Lower lobe of right lung (tissue), 2 donors: ENCODE results near the gene MRPS6. TPM values are rescaled to one million over a fixed set of nuclear protein-coding genes. Genes with fewer than 3 reads are reported as not detected.

Source experiments
- ATAC-seq, 2 donors: fragments of 200-7000 bp; cut with Tn5 transposase; one replicate each; pipeline ENCODE4 v1.9.1; 2020 to 2022; ENCODE audit warnings: mild to moderate bottlenecking in 2 of 2, moderate library complexity in 2 of 2
- DNase-seq: peaks from one replicate; pipeline ENCODE4 v3.0.0-alpha.2; 2020
- H3K27ac ChIP-seq: fragments of 200-600 bp; one replicate; pipeline ENCODE4 v1.8.0; 2022
- H3K27me3 ChIP-seq: fragments of 200-600 bp; one replicate; pipeline ENCODE4 v1.8.0; 2022; ENCODE audit warnings: low read depth
- H3K36me3 ChIP-seq: fragments of 200-600 bp; one replicate; pipeline ENCODE4 v1.8.0; 2022; ENCODE audit warnings: mild to moderate bottlenecking
- H3K4me1 ChIP-seq: fragments of 200-600 bp; one replicate; pipeline ENCODE4 v1.8.0; 2022
- H3K4me3 ChIP-seq: fragments of 200-600 bp; one replicate; pipeline ENCODE4 v1.8.0; 2022; ENCODE audit warnings: mild to moderate bottlenecking
- H3K9me3 ChIP-seq: fragments of 200-600 bp; one replicate; pipeline ENCODE4 v1.8.0; 2022
- CTCF ChIP-seq: fragments of 200-600 bp; IDR thresholded peaks from one replicate; pipeline ENCODE4 v1.8.0; 2022; ENCODE audit warnings: antibody characterized with exemption, mild to moderate bottlenecking
- intact Hi-C: fragments of 100-400 bp; cut with DNase I; formaldehyde crosslinking; loops from one replicate; pipeline ENCODE4 v1.11.0; 2022
- total RNA-seq: library from RNA; stranded (reverse); fragmentation: NEBNext Ultra II Directional; extraction: Animal tissue kit (Norgen Biotek cat#: 25700); gene quantifications from one replicate; pipeline ENCODE4 v1.2.1, GENCODE V29; 2021
- donor health status: DM: no; HTN: yes; CAD: no; lungs with severe emphysema.

The MRPS6 gene
- total RNA-seq, 1 donor from 2014 or later: 44.5 TPM

DNA sequence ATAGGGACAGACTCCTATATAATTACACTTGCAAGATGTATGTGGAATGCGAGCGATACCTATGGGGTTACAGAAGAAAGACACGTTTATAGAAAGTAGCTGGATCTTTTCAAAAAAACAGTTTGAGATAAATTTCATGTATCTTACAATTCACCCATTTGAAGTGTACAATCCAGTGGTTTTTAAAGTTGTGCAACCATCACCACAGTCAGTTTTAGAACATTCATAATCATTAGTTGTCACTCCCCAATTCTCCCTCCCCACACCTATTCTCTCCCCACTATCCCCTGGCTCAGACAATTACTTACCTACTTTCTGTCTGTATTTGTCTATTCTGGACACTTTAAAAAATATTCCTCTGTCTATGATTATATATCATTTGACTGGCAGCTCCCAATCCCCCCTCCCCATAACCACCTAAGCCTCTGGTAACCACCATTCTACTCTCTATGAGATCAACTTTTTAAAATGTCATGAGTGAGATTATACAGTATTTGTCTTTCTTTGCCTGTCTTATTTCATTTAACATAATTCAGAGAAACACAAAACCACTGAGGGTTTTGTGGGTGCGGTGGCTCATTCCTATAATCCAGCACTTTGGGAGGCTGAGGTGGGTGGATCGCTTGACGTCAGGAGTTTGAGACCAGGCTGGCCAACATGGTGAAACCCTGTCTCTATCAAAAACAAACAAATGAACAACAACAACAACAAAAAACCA is 39.1 kb downstream of the MRPS6 start:
- no peak for TF ChIP-seq CTCF
- Histone ChIP-seq H3K4me3 (no peak overlapping the region), H3K9me3 (no peaks in the 10 kb centered on the region), H3K27me3 (no peaks in the 10 kb centered on the region), H3K36me3 (no peaks in the 10 kb centered on the region), H3K4me1 (no peaks in the 10 kb centered on the region), H3K27ac (no peak overlapping the region)
- intact Hi-C loops: no loop called here
- ATAC-seq: no peak
- DNase-seq: no peak

- intact Hi-C loops: no loop called here
- H3K36me3 ChIP-seq: no peaks in the 10 kb centered on the region
- no peaks in the 10 kb centered on the region for H3K9me3 ChIP-seq
- DNase-seq: no peak
- H3K27ac ChIP-seq: no peak overlapping the region
- no peaks in the 10 kb centered on the region for H3K4me1 ChIP-seq
- no peak for ATAC-seq
- no peak for TF ChIP-seq CTCF
- H3K4me3 ChIP-seq: no peak overlapping the region
- no peaks in the 10 kb centered on the region for H3K27me3 ChIP-seq
Measured at GRCh38 chr21:34113842-34114241, 40.5 kb downstream of the MRPS6 start.

DNA sequence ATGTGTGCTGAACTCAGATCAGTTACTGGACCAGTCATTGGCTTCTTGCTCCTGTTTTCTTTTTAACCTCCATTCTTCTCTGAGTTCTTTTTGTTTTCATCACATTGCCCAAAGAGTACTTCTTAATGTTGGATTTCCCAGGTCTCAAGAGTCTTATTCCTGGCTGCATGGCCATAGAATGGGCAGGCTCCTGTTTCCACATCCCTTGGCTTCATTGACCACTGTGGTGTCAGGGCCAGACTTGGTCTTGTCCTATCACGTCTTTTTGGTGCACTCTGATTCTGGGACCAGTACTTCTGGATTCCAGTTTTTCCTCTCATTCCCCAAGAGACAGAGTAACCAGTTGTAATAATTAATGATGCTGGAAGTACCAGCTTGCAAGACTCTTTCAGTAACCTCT is 41.8 kb downstream of the MRPS6 start:
- no peak overlapping the region for H3K27ac ChIP-seq
- intact Hi-C loops: no loop called here

GRCh38 chr21:34116569-34116968 is 43.2 kb downstream of the MRPS6 start:
- H3K9me3 ChIP-seq: no peaks in the 10 kb centered on the region
- intact Hi-C loops: no loop called here
- H3K27me3 ChIP-seq: no peaks in the 10 kb centered on the region
- no peak overlapping the region for H3K27ac ChIP-seq
- H3K4me1 ChIP-seq: no peaks in the 10 kb centered on the region
- no peak for TF ChIP-seq CTCF
- no peaks in the 10 kb centered on the region for H3K36me3 ChIP-seq
- ATAC-seq (no peak), DNase-seq (no peak)
- H3K4me3 ChIP-seq: no peak overlapping the region

More for the DNA sequence above, 41.8 kb downstream of the MRPS6 start:
- Histone ChIP-seq H3K36me3 (no peaks in the 10 kb centered on the region), H3K4me1 (no peaks in the 10 kb centered on the region), H3K4me3 (no peak overlapping the region), H3K27me3 (no peaks in the 10 kb centered on the region), H3K9me3 (no peaks in the 10 kb centered on the region)
- ATAC-seq (no peak), DNase-seq (no peak)
- TF ChIP-seq CTCF: no peak

- Histone ChIP-seq H3K27ac (no peak overlapping the region), H3K9me3 (no peaks in the 10 kb centered on the region), H3K27me3 (no peaks in the 10 kb centered on the region), H3K36me3 (peaks cover 10% of the 10 kb centered on the region), H3K4me1 (no peaks in the 10 kb centered on the region), H3K4me3 (no peak overlapping the region)
- no peak for TF ChIP-seq CTCF
- intact Hi-C loops: no loop called here
- DNase-seq (no peak), ATAC-seq (no peak)
Measured at GRCh38 chr21:34120867-34121266, 47.5 kb downstream of the MRPS6 start.
